GM12878 (cell line): ENCODE measurements around the gene RNF32. TPM values are rescaled to one million over a fixed set of nuclear protein-coding genes. Genes with fewer than 3 reads are reported as not detected.

Source experiments
- ATAC-seq: fragments of 200-7000 bp; cut with Tn5 transposase; 3 replicates; pipeline ENCODE4 v1.9.1; 2020; ENCODE audit warnings: mild to moderate bottlenecking, moderate library complexity
- BruUV-seq: library from RNA; stranded (reverse); fragments of 400-500 nt; replicated peaks from 2 replicates; lab custom pipeline; 2021; lab: Mats Ljungman, UMichigan
- CTCF ChIA-PET: fragments of 300-600 bp; sonication (Branson Sonifier 250); formaldehyde crosslinking; extraction: SDS; loops from one replicate; lab custom pipeline; 2021; ENCODE audit warnings: inconsistent platforms; lab: Yijun Ruan, JAX
- POLR2A ChIA-PET: fragments of 350-600 bp; formaldehyde crosslinking; extraction: SDS; loops from one replicate; lab custom pipeline; 2021; ENCODE audit warnings: inconsistent platforms; lab: Charles Lee
- RAD21 ChIA-PET: fragments of 300-600 bp; sonication (Branson Sonifier 250); formaldehyde crosslinking; loops from one replicate; lab custom pipeline; 2023; ENCODE audit warnings: antibody characterized with exemption; ENCODE audit not compliant: unreplicated experiment; lab: Charles Lee
- SMC1A ChIA-PET: fragments of 300-600 bp; sonication (Branson Sonifier 250); formaldehyde crosslinking; loops from one replicate; lab custom pipeline; 2023; ENCODE audit not compliant: unreplicated experiment, uncharacterized antibody; lab: Charles Lee
- DNase-seq: peaks from one replicate; pipeline ENCODE4 v3.0.0-alpha.2; 2011; ENCODE audit warnings: low read depth, low spot score
- FAIRE-seq: peaks from 3 replicates; lab custom pipeline; 2011; peaks lifted over from hg19 to GRCh38; lab: Jason Lieb, UNC
- H2AFZ ChIP-seq: 2 replicates; pipeline ENCODE4 v1.6.0; 2011; ENCODE audit warnings: low read depth, low read length, control low read depth; ENCODE audit not compliant: control insufficient read depth
- H3K27ac ChIP-seq: 2 replicates; pipeline ENCODE4 v1.5.1; 2011; ENCODE audit warnings: control low read depth; ENCODE audit not compliant: control insufficient read depth, insufficient read depth
- H3K27me3 ChIP-seq, 2 experiments: replicated peaks in 1 of 2; 2 replicates each; pipeline versions ENCODE4 v1.6.0 to v1.6.1; 2011; ENCODE audit warnings: low read length in 1 of 2; ENCODE audit not compliant: control insufficient read depth in 2 of 2, insufficient read depth in 2 of 2
- H3K36me3 ChIP-seq, 2 experiments: 2 replicates each; pipeline ENCODE4 v1.5.1; 2011; ENCODE audit warnings: low read length in 1 of 2; ENCODE audit not compliant: control insufficient read depth in 2 of 2, insufficient read depth in 2 of 2
- H3K4me1 ChIP-seq: 2 replicates; pipeline ENCODE4 v1.6.1; 2011; ENCODE audit warnings: mild to moderate bottlenecking, low read length, moderate library complexity, mixed read lengths; ENCODE audit not compliant: control insufficient read depth, insufficient read depth
- H3K4me2 ChIP-seq: 2 replicates; pipeline ENCODE4 v1.6.0; 2011; ENCODE audit warnings: control low read depth; ENCODE audit not compliant: control insufficient read depth, insufficient read depth
- H3K4me3 ChIP-seq: fragments of 200-600 bp; sonication (generic); 2 replicates; pipeline ENCODE4 v1.5.1; 2016
- H3K79me2 ChIP-seq: 2 replicates; pipeline ENCODE4 v1.6.0; 2011; ENCODE audit warnings: low read length; ENCODE audit not compliant: control insufficient read depth, insufficient read depth
- H3K9ac ChIP-seq: 2 replicates; pipeline ENCODE4 v1.8.0; 2011; ENCODE audit warnings: low read length, control low read depth, mixed read lengths; ENCODE audit not compliant: control insufficient read depth, insufficient read depth
- H3K9me3 ChIP-seq: replicated peaks from 3 replicates; pipeline ENCODE4 v1.5.1; 2011; ENCODE audit warnings: mild to moderate bottlenecking, low read length; ENCODE audit not compliant: control insufficient read depth, insufficient read depth
- H4K20me1 ChIP-seq: 2 replicates; pipeline ENCODE4 v1.6.0; 2011; ENCODE audit not compliant: control insufficient read depth, insufficient read depth
- ATF7 ChIP-seq: fragments of 450-650 bp; IDR thresholded peaks from 2 replicates; pipeline ENCODE4 v1.6.1; 2016; ENCODE audit warnings: low read depth, mild to moderate bottlenecking
- CEBPB ChIP-seq, 2 experiments: fragments of 150-350 bp in 1 of 2; IDR thresholded peaks; 2 replicates each; pipeline ENCODE4 v1.6.1; 2012 to 2014; ENCODE audit warnings: low read depth in 2 of 2, low read length in 2 of 2, borderline replicate concordance in 1 of 2, inconsistent platforms in 1 of 2
- ESRRA ChIP-seq: IDR thresholded peaks from 2 replicates; pipeline ENCODE4 v1.6.1; 2012; ENCODE audit warnings: mild to moderate bottlenecking, low read length, improper control_type of control experiment
- FOXM1 ChIP-seq: IDR thresholded peaks from 2 replicates; pipeline ENCODE4 v1.6.1; 2012; ENCODE audit warnings: low read depth, mild to moderate bottlenecking, inconsistent platforms, low read length, moderate library complexity
- JUNB ChIP-seq: IDR thresholded peaks from 2 replicates; pipeline ENCODE4 v1.6.1; 2016; ENCODE audit warnings: antibody characterized with exemption, mild to moderate bottlenecking
- MEF2B ChIP-seq: fragments of 450-650 bp; IDR thresholded peaks from 2 replicates; pipeline ENCODE4 v1.6.1; 2018; ENCODE audit warnings: mild to moderate bottlenecking, moderate library complexity; ENCODE audit not compliant: partially characterized antibody, poor library complexity, severe bottlenecking
- NRF1 ChIP-seq: conservative IDR thresholded peaks from 2 replicates; pipeline ENCODE4 v1.6.1; 2011; ENCODE audit warnings: mild to moderate bottlenecking, low read depth, low read length, improper control_type of control experiment
- PAX5 ChIP-seq: IDR thresholded peaks from 2 replicates; pipeline ENCODE4 v1.6.1; 2011; ENCODE audit warnings: low read depth, low read length, borderline replicate concordance
- POLR2AphosphoS5 ChIP-seq: IDR thresholded peaks from 2 replicates; pipeline ENCODE4 v1.6.1; 2011; ENCODE audit warnings: mild to moderate bottlenecking, low read length, inconsistent platforms
- SMAD5 ChIP-seq: IDR thresholded peaks from 2 replicates; pipeline ENCODE4 v1.6.1; 2016; ENCODE audit warnings: antibody characterized with exemption, low read depth
- ZSCAN29 ChIP-seq: fragments of 450-650 bp; IDR thresholded peaks from 2 replicates; pipeline ENCODE4 v1.6.1; 2017; ENCODE audit warnings: mild to moderate bottlenecking, moderate library complexity
- in situ Hi-C: fragments of 300-500 bp; cut with MboI; formaldehyde crosslinking; loops from 9 replicates; pipeline ENCODE4 v1.14.3; 2018; ENCODE audit warnings: mixed read lengths
- intact Hi-C: fragments of 100-400 bp; cut with micrococcal nuclease; formaldehyde crosslinking; loops from one replicate; pipeline ENCODE4 v1.14.2; 2022; ENCODE audit not compliant: unreplicated experiment
- polyA plus RNA-seq, 11 experiments: library from polyadenylated mRNA; depleted of rRNA in 4 of 11; unstranded in 6 of 11; stranded (reverse) in 5 of 11; fragments of >200 nt; fragmentation: Nextera tagmentation in 4 of 11; fragmentation: Illumina TruSeq in 1 of 11; extraction: Ambion mirVana in 4 of 11; extraction: Trizol in 1 of 11; gene quantifications; 1 replicate in 1 of 11; 2 replicates in 10 of 11; pipeline versions ENCODE4 v1.2.1 to v1.2.3, GENCODE V29; 2011 to 2016; ENCODE audit warnings: inconsistent platforms in 2 of 11, missing spikeins in 2 of 11, low read depth in 1 of 11
- total RNA-seq, 4 experiments: library from RNA; depleted of rRNA in 3 of 4; stranded (reverse); fragments of >200 nt in 3 of 4; fragmentation: Illumina TruSeq in 1 of 4; extraction: Trizol in 1 of 4; gene quantifications; 2 replicates each; pipeline versions ENCODE4 v1.2.1 to v1.2.3, GENCODE V29; 2013 to 2021
- TF ChIP-seq, protein P1 (sequence below): fragments of 450-650 bp; IDR thresholded peaks from 2 replicates; pipeline ENCODE4 v1.6.1; 2017; ENCODE audit warnings: low read depth, mild to moderate bottlenecking, moderate library complexity
- TF ChIP-seq, protein P2 (sequence below): fragments of 450-650 bp; IDR thresholded peaks from 2 replicates; pipeline ENCODE4 v1.6.1; 2016; ENCODE audit warnings: mild to moderate bottlenecking
- TF ChIP-seq, protein P3 (sequence below): IDR thresholded peaks from 2 replicates; pipeline ENCODE4 v1.6.1; 2012; ENCODE audit warnings: improper control_type of control experiment, low read depth, low read length; ENCODE audit not compliant: insufficient replicate concordance
- TF ChIP-seq, protein P4 (sequence below): fragments of 450-650 bp; IDR thresholded peaks from 2 replicates; pipeline ENCODE4 v1.6.1; 2017; ENCODE audit warnings: mild to moderate bottlenecking

The RNF32 gene
- total and polyA plus RNA-seq, 10 of the 15 experiments (the other 5 are each of a cell fraction or from before 2014, with no cell fraction given) = 2.5 to 7.2 (median 3.7) TPM

DNA sequence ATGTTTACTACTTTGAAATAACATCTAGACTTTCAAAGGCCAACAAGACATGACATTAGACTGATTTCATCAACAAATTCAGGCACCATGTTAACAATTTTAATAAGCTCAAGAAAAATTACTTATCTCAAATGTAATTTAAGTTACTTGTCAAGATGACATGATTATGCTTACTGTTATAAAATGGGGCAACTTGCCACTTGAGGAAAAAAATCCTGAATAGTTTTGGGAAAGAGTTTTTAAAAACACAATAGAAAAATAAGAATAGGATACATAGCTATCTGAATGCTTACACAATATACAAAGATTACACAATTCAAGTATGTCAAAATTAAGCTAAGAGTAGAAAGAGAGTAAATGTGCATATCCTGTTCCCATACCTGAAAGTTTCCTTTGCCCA is 85.4 kb downstream of the RNF32 start:
- no peak overlapping the region for H3K4me2 ChIP-seq
- H3K27ac ChIP-seq = no peak overlapping the region
- BruUV-seq = no TSS peak
- ChIA-PET CTCF (interaction anchor here (1.5 kb wide), 1 partner anchor 9 kb away, joined by 3 read pairs; no protein-coding TSS in a partner anchor), POLR2A (no interaction called here), RAD21 (interaction anchor here (0.5 kb wide), 1 partner anchor 22 kb away, joined by 3 read pairs; no protein-coding TSS in a partner anchor), SMC1A (interaction anchor here (1.0 to 1.4 kb wide), 2 partner anchors 11 to 22 kb away, joined by 3 read pairs; no protein-coding TSS in a partner anchor)
- no peak overlapping the region for H3K9ac ChIP-seq
- in situ Hi-C loops = no loop called here
- no peaks in the 10 kb centered on the region for H3K27me3 ChIP-seq
- no peak for FAIRE-seq
- intact Hi-C loops = no loop called here
- no peaks in the 10 kb centered on the region for H4K20me1 ChIP-seq
- H3K9me3 ChIP-seq = no peaks in the 10 kb centered on the region
- no peaks in the 10 kb centered on the region for H3K4me1 ChIP-seq
- H3K36me3 ChIP-seq = peaks cover 0 to 3% of the 10 kb centered on the region in 2 experiments; a peak in 1 of 4 replicates
- no peak for ATAC-seq
- no peak for DNase-seq
- no peaks in the 10 kb centered on the region for H3K79me2 ChIP-seq
- no peak overlapping the region for H3K4me3 ChIP-seq
- H2AFZ ChIP-seq = no peak overlapping the region
- TF ChIP-seq CEBPB (IDR thresholded peaks at IDR 0.05; ENCODE audit: borderline replicate concordance in 1 of 2, low read depth in 2 of 2, low read length in 2 of 2) = no peak
- TF ChIP-seq SMAD5 = no peak
- no peak for TF ChIP-seq FOXM1
- TF ChIP-seq ESRRA = no peak
- TF ChIP-seq, protein P1, sequence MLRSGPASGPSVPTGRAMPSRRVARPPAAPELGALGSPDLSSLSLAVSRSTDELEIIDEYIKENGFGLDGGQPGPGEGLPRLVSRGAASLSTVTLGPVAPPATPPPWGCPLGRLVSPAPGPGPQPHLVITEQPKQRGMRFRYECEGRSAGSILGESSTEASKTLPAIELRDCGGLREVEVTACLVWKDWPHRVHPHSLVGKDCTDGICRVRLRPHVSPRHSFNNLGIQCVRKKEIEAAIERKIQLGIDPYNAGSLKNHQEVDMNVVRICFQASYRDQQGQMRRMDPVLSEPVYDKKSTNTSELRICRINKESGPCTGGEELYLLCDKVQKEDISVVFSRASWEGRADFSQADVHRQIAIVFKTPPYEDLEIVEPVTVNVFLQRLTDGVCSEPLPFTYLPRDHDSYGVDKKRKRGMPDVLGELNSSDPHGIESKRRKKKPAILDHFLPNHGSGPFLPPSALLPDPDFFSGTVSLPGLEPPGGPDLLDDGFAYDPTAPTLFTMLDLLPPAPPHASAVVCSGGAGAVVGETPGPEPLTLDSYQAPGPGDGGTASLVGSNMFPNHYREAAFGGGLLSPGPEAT = no peak
- TF ChIP-seq JUNB = no peak
- TF ChIP-seq ZSCAN29 = no peak
- no peak for TF ChIP-seq POLR2AphosphoS5
- TF ChIP-seq, protein P2, sequence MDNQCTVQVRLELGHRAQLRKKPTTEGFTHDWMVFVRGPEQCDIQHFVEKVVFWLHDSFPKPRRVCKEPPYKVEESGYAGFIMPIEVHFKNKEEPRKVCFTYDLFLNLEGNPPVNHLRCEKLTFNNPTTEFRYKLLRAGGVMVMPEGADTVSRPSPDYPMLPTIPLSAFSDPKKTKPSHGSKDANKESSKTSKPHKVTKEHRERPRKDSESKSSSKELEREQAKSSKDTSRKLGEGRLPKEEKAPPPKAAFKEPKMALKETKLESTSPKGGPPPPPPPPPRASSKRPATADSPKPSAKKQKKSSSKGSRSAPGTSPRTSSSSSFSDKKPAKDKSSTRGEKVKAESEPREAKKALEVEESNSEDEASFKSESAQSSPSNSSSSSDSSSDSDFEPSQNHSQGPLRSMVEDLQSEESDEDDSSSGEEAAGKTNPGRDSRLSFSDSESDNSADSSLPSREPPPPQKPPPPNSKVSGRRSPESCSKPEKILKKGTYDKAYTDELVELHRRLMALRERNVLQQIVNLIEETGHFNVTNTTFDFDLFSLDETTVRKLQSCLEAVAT = no peak
- TF ChIP-seq, protein P3, sequence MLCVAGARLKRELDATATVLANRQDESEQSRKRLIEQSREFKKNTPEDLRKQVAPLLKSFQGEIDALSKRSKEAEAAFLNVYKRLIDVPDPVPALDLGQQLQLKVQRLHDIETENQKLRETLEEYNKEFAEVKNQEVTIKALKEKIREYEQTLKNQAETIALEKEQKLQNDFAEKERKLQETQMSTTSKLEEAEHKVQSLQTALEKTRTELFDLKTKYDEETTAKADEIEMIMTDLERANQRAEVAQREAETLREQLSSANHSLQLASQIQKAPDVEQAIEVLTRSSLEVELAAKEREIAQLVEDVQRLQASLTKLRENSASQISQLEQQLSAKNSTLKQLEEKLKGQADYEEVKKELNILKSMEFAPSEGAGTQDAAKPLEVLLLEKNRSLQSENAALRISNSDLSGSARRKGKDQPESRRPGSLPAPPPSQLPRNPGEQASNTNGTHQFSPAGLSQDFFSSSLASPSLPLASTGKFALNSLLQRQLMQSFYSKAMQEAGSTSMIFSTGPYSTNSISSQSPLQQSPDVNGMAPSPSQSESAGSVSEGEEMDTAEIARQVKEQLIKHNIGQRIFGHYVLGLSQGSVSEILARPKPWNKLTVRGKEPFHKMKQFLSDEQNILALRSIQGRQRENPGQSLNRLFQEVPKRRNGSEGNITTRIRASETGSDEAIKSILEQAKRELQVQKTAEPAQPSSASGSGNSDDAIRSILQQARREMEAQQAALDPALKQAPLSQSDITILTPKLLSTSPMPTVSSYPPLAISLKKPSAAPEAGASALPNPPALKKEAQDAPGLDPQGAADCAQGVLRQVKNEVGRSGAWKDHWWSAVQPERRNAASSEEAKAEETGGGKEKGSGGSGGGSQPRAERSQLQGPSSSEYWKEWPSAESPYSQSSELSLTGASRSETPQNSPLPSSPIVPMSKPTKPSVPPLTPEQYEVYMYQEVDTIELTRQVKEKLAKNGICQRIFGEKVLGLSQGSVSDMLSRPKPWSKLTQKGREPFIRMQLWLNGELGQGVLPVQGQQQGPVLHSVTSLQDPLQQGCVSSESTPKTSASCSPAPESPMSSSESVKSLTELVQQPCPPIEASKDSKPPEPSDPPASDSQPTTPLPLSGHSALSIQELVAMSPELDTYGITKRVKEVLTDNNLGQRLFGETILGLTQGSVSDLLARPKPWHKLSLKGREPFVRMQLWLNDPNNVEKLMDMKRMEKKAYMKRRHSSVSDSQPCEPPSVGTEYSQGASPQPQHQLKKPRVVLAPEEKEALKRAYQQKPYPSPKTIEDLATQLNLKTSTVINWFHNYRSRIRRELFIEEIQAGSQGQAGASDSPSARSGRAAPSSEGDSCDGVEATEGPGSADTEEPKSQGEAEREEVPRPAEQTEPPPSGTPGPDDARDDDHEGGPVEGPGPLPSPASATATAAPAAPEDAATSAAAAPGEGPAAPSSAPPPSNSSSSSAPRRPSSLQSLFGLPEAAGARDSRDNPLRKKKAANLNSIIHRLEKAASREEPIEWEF = no peak
- TF ChIP-seq, protein P4, sequence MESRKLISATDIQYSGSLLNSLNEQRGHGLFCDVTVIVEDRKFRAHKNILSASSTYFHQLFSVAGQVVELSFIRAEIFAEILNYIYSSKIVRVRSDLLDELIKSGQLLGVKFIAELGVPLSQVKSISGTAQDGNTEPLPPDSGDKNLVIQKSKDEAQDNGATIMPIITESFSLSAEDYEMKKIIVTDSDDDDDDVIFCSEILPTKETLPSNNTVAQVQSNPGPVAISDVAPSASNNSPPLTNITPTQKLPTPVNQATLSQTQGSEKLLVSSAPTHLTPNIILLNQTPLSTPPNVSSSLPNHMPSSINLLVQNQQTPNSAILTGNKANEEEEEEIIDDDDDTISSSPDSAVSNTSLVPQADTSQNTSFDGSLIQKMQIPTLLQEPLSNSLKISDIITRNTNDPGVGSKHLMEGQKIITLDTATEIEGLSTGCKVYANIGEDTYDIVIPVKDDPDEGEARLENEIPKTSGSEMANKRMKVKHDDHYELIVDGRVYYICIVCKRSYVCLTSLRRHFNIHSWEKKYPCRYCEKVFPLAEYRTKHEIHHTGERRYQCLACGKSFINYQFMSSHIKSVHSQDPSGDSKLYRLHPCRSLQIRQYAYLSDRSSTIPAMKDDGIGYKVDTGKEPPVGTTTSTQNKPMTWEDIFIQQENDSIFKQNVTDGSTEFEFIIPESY = no peak
- TF ChIP-seq PAX5 = no peak
- TF ChIP-seq NRF1 = no peak
- TF ChIP-seq MEF2B = no peak
- TF ChIP-seq ATF7 = no peak
